Esophagus muscularis mucosa (tissue), 3 donors: ENCODE results near the gene RUNX3.

Experiments used
- EP300 ChIP-seq: sonication (generic); formaldehyde crosslinking; IDR thresholded peaks from one replicate; pipeline ENCODE4 v1.6.1; 2017; ENCODE audit warnings: antibody characterized with exemption
- POLR2A ChIP-seq: fragments of 450-650 bp; IDR thresholded peaks from one replicate; pipeline ENCODE4 v1.6.1; 2017; ENCODE audit warnings: antibody characterized with exemption, moderate library complexity, mild to moderate bottlenecking, low read depth
- POLR2AphosphoS5 ChIP-seq, 2 donors: sonication (generic); formaldehyde crosslinking; IDR thresholded peaks; one replicate each; pipeline ENCODE4 v1.6.1; 2017; ENCODE audit warnings: antibody characterized with exemption in 2 of 2

DNA sequence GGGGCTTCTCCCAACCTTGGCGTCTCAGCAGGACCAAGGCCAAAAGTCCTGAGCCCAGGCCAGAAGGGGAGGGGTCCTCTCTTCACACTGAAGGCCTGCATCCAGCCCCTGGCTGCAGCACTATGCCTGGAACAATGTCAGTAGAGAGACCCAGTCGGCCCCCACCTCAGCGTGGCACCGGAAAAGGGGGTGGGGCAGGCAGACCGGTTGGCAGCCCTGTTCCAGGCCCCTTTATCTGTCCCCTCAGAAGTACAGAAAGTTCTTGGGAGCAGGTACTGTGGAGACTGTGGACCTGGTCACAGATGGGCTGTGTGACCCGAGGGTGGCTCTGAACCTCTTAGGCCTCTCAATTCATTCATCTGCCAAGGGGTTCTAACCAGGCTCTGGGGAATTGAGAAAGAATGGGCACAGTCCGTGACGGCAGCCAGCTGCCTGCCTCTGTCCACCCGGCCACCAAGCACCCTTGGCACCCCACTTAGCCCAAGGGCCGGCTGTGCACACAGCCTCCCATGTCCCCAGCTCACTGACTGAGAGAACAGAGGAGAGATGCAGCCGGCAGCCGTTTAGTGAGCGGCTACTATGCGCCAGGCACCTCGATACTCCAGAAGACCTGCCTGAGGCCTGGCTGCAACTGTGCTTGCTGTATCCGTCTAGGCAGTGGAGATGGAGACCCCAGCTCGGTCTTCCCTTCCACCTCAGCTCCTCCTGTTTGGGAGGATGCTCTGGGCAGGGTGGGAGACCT, 23.9 kb downstream of the RUNX3 start:
- TF ChIP-seq POLR2AphosphoS5 (IDR thresholded peaks at IDR 0.05) (no peak), POLR2A (no peak), EP300 (no peak)
